Epidermal melanocyte (primary cell): ENCODE results near the gene SNX20.

Experiments
- DNase-seq: peaks from one replicate; pipeline ENCODE4 v3.0.0; 2011; ENCODE audit warnings: low spot score; ENCODE audit not compliant: insufficient read length

The SNX20 gene

GRCh38 chr16:50681021-50681885 is at the start of gene SNX20:
Gene SNX20, minus strand, starts transcription at chr16:50681312. Its CDS starts 3,786 bp downstream, at chr16:50677526.
- DNase-seq: no peak

- no peak for DNase-seq
These were observed 43.2 kb upstream of the SNX20 start for GRCh38 chr16:50724306-50724705.

GRCh38 chr16:50722960-50723359 is 41.8 kb upstream of the SNX20 start:
- DNase-seq: no peak

GRCh38 chr16:50722405-50722737 is 41.3 kb upstream of the SNX20 start:
- DNase-seq: no peak

GRCh38 chr16:50721549-50722404 is 40.7 kb upstream of the SNX20 start:
- no peak for DNase-seq

- no peak for DNase-seq
These were observed 38.6 kb upstream of the SNX20 start for GRCh38 chr16:50719401-50720337.

GRCh38 chr16:50718761-50719400 is 37.8 kb upstream of the SNX20 start:
- no peak for DNase-seq

GRCh38 chr16:50718061-50718760 is 37.1 kb upstream of the SNX20 start:
- DNase-seq: no peak

GRCh38 chr16:50717494-50717893 is 36.4 kb upstream of the SNX20 start:
- DNase-seq: no peak

- no peak for DNase-seq
These were observed 36.0 kb upstream of the SNX20 start for GRCh38 chr16:50717091-50717490.

GRCh38 chr16:50712956-50713355 is 31.8 kb upstream of the SNX20 start:
- no peak for DNase-seq

GRCh38 chr16:50712560-50712898 is 31.4 kb upstream of the SNX20 start:
- DNase-seq: no peak

- no peak for DNase-seq
These were observed 30.9 kb upstream of the SNX20 start for GRCh38 chr16:50711862-50712559.

GRCh38 chr16:50711040-50711439 is 29.9 kb upstream of the SNX20 start:
- DNase-seq: no peak

- DNase-seq: no peak
These were observed 28.9 kb upstream of the SNX20 start for GRCh38 chr16:50709980-50710379.

GRCh38 chr16:50709061-50709684 is 28.1 kb upstream of the SNX20 start:
- no peak for DNase-seq

GRCh38 chr16:50708373-50709060 is 27.4 kb upstream of the SNX20 start:
- no peak for DNase-seq

- no peak for DNase-seq
These were observed 25.1 kb upstream of the SNX20 start for GRCh38 chr16:50706250-50706649.
